Pons (tissue), 1 donor: ENCODE measurements around the gene CXCL16.
"Not testable (repeated sequence)": the region's sequence is repeated elsewhere in the genome, so short reads cannot be mapped to it uniquely, and the experiment has no call there.

Experiments
- DNase-seq: peaks from one replicate; pipeline ENCODE4 v3.0.0-alpha.2; 2016; ENCODE audit warnings: low spot score

The CXCL16 gene

GRCh38 chr17:4721203-4722135 lies 18.3 kb downstream of the CXCL16 start:
- no peak for DNase-seq

GRCh38 chr17:4720787-4721186 lies 18.9 kb downstream of the CXCL16 start:
- no peak for DNase-seq

- no peak for DNase-seq
Observed at GRCh38 chr17:4719684-4720221, 20.0 kb downstream of the CXCL16 start.

- no peak for DNase-seq
Observed at GRCh38 chr17:4719146-4719545, 20.6 kb downstream of the CXCL16 start.

- no peak for DNase-seq
Observed at GRCh38 chr17:4718276-4718675, 21.5 kb downstream of the CXCL16 start.

GRCh38 chr17:4717791-4718190 lies 21.9 kb downstream of the CXCL16 start:
- DNase-seq: no peak

- DNase-seq: no peak
Observed at GRCh38 chr17:4716081-4716480, 23.6 kb downstream of the CXCL16 start.

- no peak for DNase-seq
Observed at GRCh38 chr17:4715063-4715744, 24.5 kb downstream of the CXCL16 start.

- not testable (repeated sequence) for DNase-seq
Observed at GRCh38 chr17:4714340-4715062, 25.2 kb downstream of the CXCL16 start.

GRCh38 chr17:4712526-4712925 lies 27.2 kb downstream of the CXCL16 start:
- no peak for DNase-seq

GRCh38 chr17:4711661-4712181 lies 28.0 kb downstream of the CXCL16 start:
- peak; percentile 80 for DNase-seq

GRCh38 chr17:4710693-4711634 lies 28.8 kb downstream of the CXCL16 start:
- no peak for DNase-seq

GRCh38 chr17:4709794-4710692 lies 29.7 kb downstream of the CXCL16 start, which contains the start of gene ARRB2:
ARRB2 (plus strand) TSS chr17:4710632; CDS start chr17:4710722, 90 bp downstream.
- DNase-seq: peak; percentile 98

- peak; percentile 37 for DNase-seq
Observed at GRCh38 chr17:4708436-4708835, 31.3 kb downstream of the CXCL16 start.

GRCh38 chr17:4706121-4706520 lies 33.6 kb downstream of the CXCL16 start:
- no peak for DNase-seq

- DNase-seq: no peak
Observed at GRCh38 chr17:4704991-4705390, 34.7 kb downstream of the CXCL16 start.

GRCh38 chr17:4704574-4704907 lies 35.2 kb downstream of the CXCL16 start:
- not testable (repeated sequence) for DNase-seq

GRCh38 chr17:4703330-4703691 lies 36.4 kb downstream of the CXCL16 start:
- DNase-seq: no peak

GRCh38 chr17:4701116-4701515 lies 38.6 kb downstream of the CXCL16 start:
- no peak for DNase-seq
